AG04450 (cell line): ENCODE data around the gene SH3GL2. TPM values are rescaled to one million over a fixed set of nuclear protein-coding genes. Genes with fewer than 3 reads are reported as not detected.

Source experiments
- CTCF ChIA-PET: fragments of 300-600, 350-600 bp; formaldehyde crosslinking; extraction: SDS; loops from one replicate; lab custom pipeline; 2022; ENCODE audit warnings: antibody characterized with exemption, inconsistent platforms; lab: Charles Lee
- POLR2A ChIA-PET: fragments of 350-600 bp; formaldehyde crosslinking; extraction: SDS; loops from one replicate; lab custom pipeline; 2021; ENCODE audit warnings: antibody characterized with exemption, inconsistent platforms; lab: Yijun Ruan, JAX
- DNase-seq: peaks from one replicate; pipeline ENCODE4 v3.0.0-alpha.2; 2011; ENCODE audit warnings: low read depth, low spot score
- H3K27ac ChIP-seq: one replicate; pipeline ENCODE4 v1.5.1; 2012; ENCODE audit warnings: low read depth, low read length, control low read depth
- H3K27me3 ChIP-seq: one replicate; pipeline ENCODE4 v1.6.0; 2012; ENCODE audit warnings: low read length; ENCODE audit not compliant: control insufficient read depth, insufficient read depth
- H3K4me3 ChIP-seq: 2 replicates; pipeline ENCODE4 v1.5.1; 2011; ENCODE audit warnings: mild to moderate bottlenecking, low read depth, low read length, control low read depth
- H3K9me3 ChIP-seq: 2 replicates; pipeline ENCODE4 v1.5.1; 2012; ENCODE audit warnings: low read length; ENCODE audit not compliant: control insufficient read depth, insufficient read depth
- polyA plus RNA-seq: library from polyadenylated mRNA; depleted of rRNA; stranded (reverse); fragments of >200 nt; gene quantifications from 2 replicates; pipeline ENCODE4 v1.2.3, GENCODE V29; 2011
- TF ChIP-seq, protein P1 (sequence below): IDR thresholded peaks from 2 replicates; pipeline ENCODE4 v1.5.1; 2011; ENCODE audit warnings: low read depth, low read length, control low read depth, inconsistent platforms

The SH3GL2 gene
- polyA plus RNA-seq, 1 experiment: 0.04 TPM

- CTCF ChIA-PET: interaction anchor here (1.3 kb wide), 1 partner anchor 126 kb away, joined by 3 read pairs; no protein-coding TSS in a partner anchor
- Histone ChIP-seq H3K27ac (no peak overlapping the region), H3K9me3 (no peaks in the 10 kb centered on the region), H3K4me3 (no peak overlapping the region), H3K27me3 (peaks cover 5% of the 10 kb centered on the region)
- no peak for DNase-seq
- TF ChIP-seq, protein P1, sequence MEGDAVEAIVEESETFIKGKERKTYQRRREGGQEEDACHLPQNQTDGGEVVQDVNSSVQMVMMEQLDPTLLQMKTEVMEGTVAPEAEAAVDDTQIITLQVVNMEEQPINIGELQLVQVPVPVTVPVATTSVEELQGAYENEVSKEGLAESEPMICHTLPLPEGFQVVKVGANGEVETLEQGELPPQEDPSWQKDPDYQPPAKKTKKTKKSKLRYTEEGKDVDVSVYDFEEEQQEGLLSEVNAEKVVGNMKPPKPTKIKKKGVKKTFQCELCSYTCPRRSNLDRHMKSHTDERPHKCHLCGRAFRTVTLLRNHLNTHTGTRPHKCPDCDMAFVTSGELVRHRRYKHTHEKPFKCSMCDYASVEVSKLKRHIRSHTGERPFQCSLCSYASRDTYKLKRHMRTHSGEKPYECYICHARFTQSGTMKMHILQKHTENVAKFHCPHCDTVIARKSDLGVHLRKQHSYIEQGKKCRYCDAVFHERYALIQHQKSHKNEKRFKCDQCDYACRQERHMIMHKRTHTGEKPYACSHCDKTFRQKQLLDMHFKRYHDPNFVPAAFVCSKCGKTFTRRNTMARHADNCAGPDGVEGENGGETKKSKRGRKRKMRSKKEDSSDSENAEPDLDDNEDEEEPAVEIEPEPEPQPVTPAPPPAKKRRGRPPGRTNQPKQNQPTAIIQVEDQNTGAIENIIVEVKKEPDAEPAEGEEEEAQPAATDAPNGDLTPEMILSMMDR: no peak
- POLR2A ChIA-PET: no interaction called here
Observed at GRCh38 chr9:17658237-17658636, 79.4 kb downstream of the SH3GL2 start.

DNA sequence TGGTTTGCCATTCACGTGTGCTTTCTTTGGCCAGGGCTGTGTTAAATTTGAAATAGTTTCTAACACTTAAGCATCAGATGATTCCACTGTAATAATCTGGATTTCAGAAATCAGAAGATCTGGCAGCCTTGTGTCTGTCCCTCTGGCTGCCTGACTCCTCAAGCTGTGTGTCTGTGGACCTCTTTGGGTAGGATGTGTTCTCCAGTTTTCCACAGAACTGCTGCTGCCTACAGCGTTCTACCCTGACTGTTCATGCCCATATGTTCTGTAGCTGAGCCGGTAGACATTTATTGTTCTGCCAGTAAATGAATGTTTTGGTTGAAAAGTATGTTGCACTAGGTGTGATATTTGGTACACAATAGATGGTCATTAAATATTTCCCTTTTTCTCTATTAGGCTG, 81.3 kb downstream of the SH3GL2 start:
- Histone ChIP-seq H3K27me3 (peaks cover 5% of the 10 kb centered on the region), H3K4me3 (no peak overlapping the region), H3K27ac (no peak overlapping the region), H3K9me3 (no peaks in the 10 kb centered on the region)
- DNase-seq: no peak
- TF ChIP-seq, protein P1: no peak
- ChIA-PET POLR2A (no interaction called here), CTCF (no interaction called here)

DNA sequence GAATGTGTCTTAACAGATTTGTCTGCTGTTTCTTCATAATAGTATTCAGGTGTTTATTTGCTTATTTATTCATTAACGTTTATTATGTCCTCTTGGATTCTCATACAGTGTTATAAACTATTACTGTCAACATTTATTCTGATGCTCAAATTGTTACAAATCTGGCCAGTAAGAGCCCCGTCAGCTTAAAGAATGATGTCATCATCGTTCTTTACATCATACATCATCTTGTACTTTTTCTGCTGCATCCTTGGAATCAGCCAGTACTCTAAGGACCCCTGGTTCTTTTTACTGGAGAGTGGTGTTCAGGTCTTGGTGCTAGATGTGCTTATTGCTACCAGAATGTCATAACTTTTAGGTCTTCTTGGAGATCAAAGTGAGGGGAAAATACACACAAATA, 86.6 kb downstream of the SH3GL2 start:
- ChIA-PET CTCF (no interaction called here), POLR2A (no interaction called here)
- no peak for DNase-seq
- Histone ChIP-seq H3K4me3 (no peak overlapping the region), H3K9me3 (no peaks in the 10 kb centered on the region), H3K27me3 (peaks cover 2% of the 10 kb centered on the region), H3K27ac (no peak overlapping the region)
- TF ChIP-seq, protein P1: no peak

GRCh38 chr9:17669206-17669605, 90.3 kb downstream of the SH3GL2 start:
- H3K27ac ChIP-seq: no peak overlapping the region
- TF ChIP-seq, protein P1: no peak
- peaks cover 2% of the 10 kb centered on the region for H3K27me3 ChIP-seq
- H3K9me3 ChIP-seq: no peaks in the 10 kb centered on the region
- DNase-seq: no peak
- no peak overlapping the region for H3K4me3 ChIP-seq
- CTCF ChIA-PET: no interaction called here
- POLR2A ChIA-PET: no interaction called here

GRCh38 chr9:17682684-17683083, 103.8 kb downstream of the SH3GL2 start:
- DNase-seq: no peak
- H3K4me3 ChIP-seq: no peak overlapping the region
- TF ChIP-seq, protein P1: no peak
- H3K27me3 ChIP-seq: no peaks in the 10 kb centered on the region
- no peak overlapping the region for H3K27ac ChIP-seq
- POLR2A ChIA-PET: no interaction called here
- H3K9me3 ChIP-seq: no peaks in the 10 kb centered on the region
- CTCF ChIA-PET: no interaction called here
